SJCRH30 (cell line): Measurements from ENCODE around the gene SPRING1. TPM values are rescaled to one million over a fixed set of nuclear protein-coding genes. Genes with fewer than 3 reads are reported as not detected.

Experiments used
- DNase-seq, 2 experiments: peaks; one replicate each; pipeline ENCODE4 v3.0.0-alpha.2; 2015 to 2020
- H3K27ac ChIP-seq: fragments of 250-450 bp; sonication (Bioruptor Pico); 2 replicates; pipeline ENCODE4 v1.5.1; 2020; ENCODE audit warnings: mild to moderate bottlenecking, moderate library complexity
- H3K27me3 ChIP-seq: fragments of 250-450 bp; sonication (Bioruptor Pico); 2 replicates; pipeline ENCODE4 v1.5.1; 2020; ENCODE audit warnings: mild to moderate bottlenecking, moderate library complexity
- H3K36me3 ChIP-seq: fragments of 250-450 bp; sonication (Bioruptor Pico); 2 replicates; pipeline ENCODE4 v1.5.1; 2020; ENCODE audit warnings: mild to moderate bottlenecking, moderate library complexity
- H3K4me1 ChIP-seq: fragments of 250-450 bp; sonication (Bioruptor Pico); 2 replicates; pipeline ENCODE4 v1.5.1; 2020; ENCODE audit warnings: mild to moderate bottlenecking, moderate library complexity
- H3K4me3 ChIP-seq: fragments of 250-450 bp; sonication (Bioruptor Pico); 2 replicates; pipeline ENCODE4 v1.5.1; 2020; ENCODE audit warnings: mild to moderate bottlenecking, moderate library complexity
- H3K9me3 ChIP-seq: fragments of 250-450 bp; sonication (Bioruptor Pico); replicated peaks from 2 replicates; pipeline ENCODE4 v1.5.1; 2020; ENCODE audit warnings: mild to moderate bottlenecking, moderate library complexity
- total RNA-seq: library from RNA; depleted of rRNA; stranded (reverse); fragments of >200 nt; shearing (Covaris generic); gene quantifications from 2 replicates; pipeline ENCODE4 v1.2.3, GENCODE V29; 2014; rRNA removed

SPRING1 gene
- total RNA-seq, 1 experiment from 2014 or later: 18.6 TPM

GRCh38 chr12:116691636-116692035, 46.2 kb downstream of the SPRING1 start:
- H3K9me3 ChIP-seq: no peaks in the 10 kb centered on the region
- no peak for DNase-seq
- no peaks in the 10 kb centered on the region for H3K27me3 ChIP-seq
- H3K27ac ChIP-seq: no peak overlapping the region
- no peaks in the 10 kb centered on the region for H3K36me3 ChIP-seq
- no peak overlapping the region for H3K4me3 ChIP-seq
- no peaks in the 10 kb centered on the region for H3K4me1 ChIP-seq

- no peak overlapping the region for H3K27ac ChIP-seq
- H3K9me3 ChIP-seq: no peaks in the 10 kb centered on the region
- DNase-seq: no peak
- no peaks in the 10 kb centered on the region for H3K4me1 ChIP-seq
- no peaks in the 10 kb centered on the region for H3K27me3 ChIP-seq
- H3K36me3 ChIP-seq: no peaks in the 10 kb centered on the region
- H3K4me3 ChIP-seq: no peak overlapping the region
Observed at GRCh38 chr12:116691205-116691604, 46.7 kb downstream of the SPRING1 start.

DNA sequence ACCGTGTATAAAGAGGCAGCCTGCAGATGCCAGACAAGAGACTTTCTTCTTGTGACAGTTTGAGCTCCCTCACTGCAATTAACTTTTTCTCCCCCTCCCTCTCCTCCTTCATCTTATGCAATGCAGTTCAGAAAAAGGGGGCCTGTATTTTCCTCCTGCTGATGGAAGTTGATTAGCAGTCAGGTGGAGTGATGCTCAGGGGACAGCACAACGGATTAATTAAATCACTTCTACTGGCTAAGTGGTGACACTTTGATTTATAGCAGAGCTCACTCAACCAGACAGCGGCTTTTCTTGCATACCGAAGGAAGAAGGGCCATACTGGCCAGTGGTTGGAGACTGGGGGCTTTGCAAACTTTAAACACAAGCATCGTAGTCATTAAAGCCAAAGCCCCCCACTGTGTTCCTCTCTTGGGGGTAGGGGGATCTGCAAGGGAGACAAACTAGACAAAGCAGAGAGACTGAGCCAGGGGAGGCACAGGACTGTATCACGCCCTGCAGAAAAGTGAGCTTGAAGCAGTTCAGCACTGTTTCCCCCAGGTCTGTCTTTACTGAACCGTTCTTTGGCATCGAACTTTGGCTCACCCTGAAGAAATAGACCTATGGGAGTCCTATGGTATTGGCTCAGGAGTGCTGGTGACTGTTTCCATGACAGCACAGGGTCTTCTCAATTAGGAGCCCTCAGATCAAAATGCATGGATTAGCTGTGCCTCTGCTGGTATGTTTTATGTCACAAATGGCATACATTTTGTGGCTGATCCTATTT, 47.7 kb downstream of the SPRING1 start:
- Histone ChIP-seq H3K36me3 (no peaks in the 10 kb centered on the region), H3K4me1 (no peaks in the 10 kb centered on the region), H3K4me3 (no peak overlapping the region), H3K27ac (no peak overlapping the region), H3K27me3 (no peaks in the 10 kb centered on the region), H3K9me3 (no peaks in the 10 kb centered on the region)
- no peak for DNase-seq

DNA sequence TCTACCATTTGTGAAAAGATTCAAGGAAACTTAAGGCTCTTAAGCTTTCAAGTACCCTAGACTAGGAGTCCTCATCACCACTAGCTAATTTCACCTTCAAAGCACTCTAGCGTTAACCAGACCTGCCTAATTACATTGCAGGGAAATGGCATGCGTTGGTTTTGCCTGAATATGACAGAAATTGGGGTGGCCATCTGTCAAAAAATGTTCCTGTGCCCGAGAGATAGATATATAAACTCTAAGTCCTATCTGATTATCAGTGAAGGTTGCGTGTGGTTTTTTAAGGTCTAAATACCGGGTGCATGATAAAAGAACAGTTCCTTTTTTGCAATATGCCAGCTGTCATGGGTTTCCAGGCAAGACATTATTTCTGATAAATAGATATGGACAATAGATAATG, 48.3 kb downstream of the SPRING1 start:
- Histone ChIP-seq H3K9me3 (no peaks in the 10 kb centered on the region), H3K27me3 (no peaks in the 10 kb centered on the region), H3K4me1 (no peaks in the 10 kb centered on the region), H3K4me3 (no peak overlapping the region), H3K27ac (no peak overlapping the region), H3K36me3 (no peaks in the 10 kb centered on the region)
- DNase-seq: no peak

Other genes starting within 250 kb of the SPRING1 start
- not detected in 2 replicates for gene MAP1LC3B2, start 178.7 kb downstream of the SPRING1 start, total RNA-seq
- gene RNFT2, start 246 bp upstream of the SPRING1 start, total RNA-seq: 10.4 and 11.4 TPM in 2 replicates
- 0.04 TPM in 1 of 2 replicates, not detected in the other for gene HRK, start 143.4 kb upstream of the SPRING1 start, total RNA-seq
- 7.8 and 7.9 TPM in 2 replicates for gene FBXW8, start 172.9 kb upstream of the SPRING1 start, total RNA-seq